ENCODE results near the gene NR5A2.

DNA sequence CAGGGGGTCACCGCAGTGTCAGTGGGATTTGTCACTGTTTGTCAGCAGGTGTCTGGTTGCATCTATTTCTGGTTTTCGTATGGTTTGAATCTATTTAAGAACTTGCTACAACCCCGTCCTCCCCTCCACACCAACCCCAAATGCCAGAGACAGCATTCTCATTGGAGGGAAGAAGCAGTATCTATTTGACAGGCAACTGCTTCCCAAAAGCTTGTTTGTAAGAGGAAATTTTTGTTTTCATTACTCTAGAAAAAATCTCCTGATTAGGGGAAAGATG lies 54.4 kb downstream of the NR5A2 start:
- TF ChIP-seq SP1 (IDR thresholded peaks at IDR 0.05) (no peak), TARDBP (IDR thresholded peaks at IDR 0.05) (no peak), SUZ12 (IDR thresholded peaks at IDR 0.05) (no peak), NFRKB (IDR thresholded peaks at IDR 0.05) (no peak), ELF4 (IDR thresholded peaks at IDR 0.05) (no peak), BHLHE40 (IDR thresholded peaks at IDR 0.05; ENCODE audit: borderline replicate concordance) (no peak), FOXK2 (IDR thresholded peaks at IDR 0.05) (no peak), ARNT (IDR thresholded peaks at IDR 0.05) (no peak), HDGF (IDR thresholded peaks at IDR 0.05; ENCODE audit: borderline replicate concordance) (no peak), FOXM1 (IDR thresholded peaks at IDR 0.05; ENCODE audit: borderline replicate concordance) (no peak), L3MBTL2 (conservative IDR thresholded peaks at IDR 0.05) (no peak), FOXA1 (IDR thresholded peaks at IDR 0.05) (no peak)
- TF ChIP-seq, protein P1, sequence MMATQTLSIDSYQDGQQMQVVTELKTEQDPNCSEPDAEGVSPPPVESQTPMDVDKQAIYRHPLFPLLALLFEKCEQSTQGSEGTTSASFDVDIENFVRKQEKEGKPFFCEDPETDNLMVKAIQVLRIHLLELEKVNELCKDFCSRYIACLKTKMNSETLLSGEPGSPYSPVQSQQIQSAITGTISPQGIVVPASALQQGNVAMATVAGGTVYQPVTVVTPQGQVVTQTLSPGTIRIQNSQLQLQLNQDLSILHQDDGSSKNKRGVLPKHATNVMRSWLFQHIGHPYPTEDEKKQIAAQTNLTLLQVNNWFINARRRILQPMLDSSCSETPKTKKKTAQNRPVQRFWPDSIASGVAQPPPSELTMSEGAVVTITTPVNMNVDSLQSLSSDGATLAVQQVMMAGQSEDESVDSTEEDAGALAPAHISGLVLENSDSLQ (IDR thresholded peaks at IDR 0.05): no peak

Measured in HEK293T (cell line).